GM12878 (cell line): ENCODE results near the gene MVB12B. TPM values are rescaled to one million over a fixed set of nuclear protein-coding genes. Genes with fewer than 3 reads are reported as not detected.

ENCODE experiments used
- ATAC-seq: fragments of 200-7000 bp; cut with Tn5 transposase; 3 replicates; pipeline ENCODE4 v1.9.1; 2020; ENCODE audit warnings: mild to moderate bottlenecking, moderate library complexity
- BruUV-seq: library from RNA; stranded (reverse); fragments of 400-500 nt; replicated peaks from 2 replicates; lab custom pipeline; 2021; lab: Mats Ljungman, UMichigan
- CTCF ChIA-PET: fragments of 300-600 bp; sonication (Branson Sonifier 250); formaldehyde crosslinking; extraction: SDS; loops from one replicate; lab custom pipeline; 2021; ENCODE audit warnings: inconsistent platforms; lab: Yijun Ruan, JAX
- POLR2A ChIA-PET: fragments of 350-600 bp; formaldehyde crosslinking; extraction: SDS; loops from one replicate; lab custom pipeline; 2021; ENCODE audit warnings: inconsistent platforms; lab: Charles Lee
- RAD21 ChIA-PET: fragments of 300-600 bp; sonication (Branson Sonifier 250); formaldehyde crosslinking; loops from one replicate; lab custom pipeline; 2023; ENCODE audit warnings: antibody characterized with exemption; ENCODE audit not compliant: unreplicated experiment; lab: Charles Lee
- SMC1A ChIA-PET: fragments of 300-600 bp; sonication (Branson Sonifier 250); formaldehyde crosslinking; loops from one replicate; lab custom pipeline; 2023; ENCODE audit not compliant: unreplicated experiment, uncharacterized antibody; lab: Charles Lee
- DNase-seq: peaks from one replicate; pipeline ENCODE4 v3.0.0-alpha.2; 2011; ENCODE audit warnings: low read depth, low spot score
- FAIRE-seq: peaks from 3 replicates; lab custom pipeline; 2011; peaks lifted over from hg19 to GRCh38; lab: Jason Lieb, UNC
- H2AFZ ChIP-seq: 2 replicates; pipeline ENCODE4 v1.6.0; 2011; ENCODE audit warnings: low read depth, low read length, control low read depth; ENCODE audit not compliant: control insufficient read depth
- H3K27ac ChIP-seq: 2 replicates; pipeline ENCODE4 v1.5.1; 2011; ENCODE audit warnings: control low read depth; ENCODE audit not compliant: control insufficient read depth, insufficient read depth
- H3K27me3 ChIP-seq, 2 experiments: replicated peaks in 1 of 2; 2 replicates each; pipeline versions ENCODE4 v1.6.0 to v1.6.1; 2011; ENCODE audit warnings: low read length in 1 of 2; ENCODE audit not compliant: control insufficient read depth in 2 of 2, insufficient read depth in 2 of 2
- H3K36me3 ChIP-seq, 2 experiments: 2 replicates each; pipeline ENCODE4 v1.5.1; 2011; ENCODE audit warnings: low read length in 1 of 2; ENCODE audit not compliant: control insufficient read depth in 2 of 2, insufficient read depth in 2 of 2
- H3K4me1 ChIP-seq: 2 replicates; pipeline ENCODE4 v1.6.1; 2011; ENCODE audit warnings: mild to moderate bottlenecking, low read length, moderate library complexity, mixed read lengths; ENCODE audit not compliant: control insufficient read depth, insufficient read depth
- H3K4me2 ChIP-seq: 2 replicates; pipeline ENCODE4 v1.6.0; 2011; ENCODE audit warnings: control low read depth; ENCODE audit not compliant: control insufficient read depth, insufficient read depth
- H3K4me3 ChIP-seq: fragments of 200-600 bp; sonication (generic); 2 replicates; pipeline ENCODE4 v1.5.1; 2016
- H3K79me2 ChIP-seq: 2 replicates; pipeline ENCODE4 v1.6.0; 2011; ENCODE audit warnings: low read length; ENCODE audit not compliant: control insufficient read depth, insufficient read depth
- H3K9ac ChIP-seq: 2 replicates; pipeline ENCODE4 v1.8.0; 2011; ENCODE audit warnings: low read length, control low read depth, mixed read lengths; ENCODE audit not compliant: control insufficient read depth, insufficient read depth
- H3K9me3 ChIP-seq: replicated peaks from 3 replicates; pipeline ENCODE4 v1.5.1; 2011; ENCODE audit warnings: mild to moderate bottlenecking, low read length; ENCODE audit not compliant: control insufficient read depth, insufficient read depth
- H4K20me1 ChIP-seq: 2 replicates; pipeline ENCODE4 v1.6.0; 2011; ENCODE audit not compliant: control insufficient read depth, insufficient read depth
- ESRRA ChIP-seq: IDR thresholded peaks from 2 replicates; pipeline ENCODE4 v1.6.1; 2012; ENCODE audit warnings: mild to moderate bottlenecking, low read length, improper control_type of control experiment
- HCFC1 ChIP-seq: fragments of 150-350 bp; IDR thresholded peaks from 2 replicates; pipeline ENCODE4 v1.6.1; 2014; ENCODE audit warnings: low read length
- HDAC6 ChIP-seq: fragments of 200-600 bp; sonication (generic); IDR thresholded peaks from one replicate; pipeline ENCODE4 v1.8.0; 2017; ENCODE audit warnings: antibody characterized with exemption; ENCODE audit not compliant: unreplicated experiment
- MTA2 ChIP-seq: fragments of 450-650 bp; IDR thresholded peaks from 2 replicates; pipeline ENCODE4 v1.6.1; 2016; ENCODE audit warnings: low read depth, mild to moderate bottlenecking, moderate library complexity
- NR2C1 ChIP-seq: fragments of 450-650 bp; IDR thresholded peaks from 2 replicates; pipeline ENCODE4 v1.6.1; 2017; ENCODE audit warnings: antibody characterized with exemption, mild to moderate bottlenecking, moderate library complexity
- POU2F2 ChIP-seq: IDR thresholded peaks from 3 replicates; pipeline ENCODE4 v1.6.1; 2011; ENCODE audit warnings: low read depth, mild to moderate bottlenecking, low read length, borderline replicate concordance
- RELA ChIP-seq: fragments of 450-650 bp; IDR thresholded peaks from 2 replicates; pipeline ENCODE4 v1.8.0; 2014; ENCODE audit warnings: borderline replicate concordance; ENCODE audit not compliant: partially characterized antibody
- RFX5 ChIP-seq: IDR thresholded peaks from 2 replicates; pipeline ENCODE4 v1.6.1; 2011; ENCODE audit warnings: low read depth, low read length, improper control_type of control experiment
- SMC3 ChIP-seq: IDR thresholded peaks from 2 replicates; pipeline ENCODE4 v1.6.1; 2011; ENCODE audit warnings: low read length, improper control_type of control experiment, borderline replicate concordance
- ZZZ3 ChIP-seq: IDR thresholded peaks from 2 replicates; pipeline ENCODE4 v1.6.1; 2011; ENCODE audit warnings: low read depth; ENCODE audit not compliant: control insufficient read depth, insufficient read length
- WGBS: methylation state at CpG from one replicate; pipeline ENCODE4 v1.1.6; 2016; ENCODE audit warnings: low lambda C conversion rate; ENCODE audit not compliant: insufficient replicate concordance, insufficient coverage; ENCODE audit errors: missing lambda C conversion rate; 5-methylcytosine and 5-hydroxymethylcytosine counted together
- in situ Hi-C: fragments of 300-500 bp; cut with MboI; formaldehyde crosslinking; loops from 9 replicates; pipeline ENCODE4 v1.14.3; 2018; ENCODE audit warnings: mixed read lengths
- intact Hi-C: fragments of 100-400 bp; cut with micrococcal nuclease; formaldehyde crosslinking; loops from one replicate; pipeline ENCODE4 v1.14.2; 2022; ENCODE audit not compliant: unreplicated experiment
- polyA plus RNA-seq, 11 experiments: library from polyadenylated mRNA; depleted of rRNA in 4 of 11; unstranded in 6 of 11; stranded (reverse) in 5 of 11; fragments of >200 nt; fragmentation: Nextera tagmentation in 4 of 11; fragmentation: Illumina TruSeq in 1 of 11; extraction: Ambion mirVana in 4 of 11; extraction: Trizol in 1 of 11; gene quantifications; 1 replicate in 1 of 11; 2 replicates in 10 of 11; pipeline versions ENCODE4 v1.2.1 to v1.2.3, GENCODE V29; 2011 to 2016; ENCODE audit warnings: inconsistent platforms in 2 of 11, missing spikeins in 2 of 11, low read depth in 1 of 11
- total RNA-seq, 4 experiments: library from RNA; depleted of rRNA in 3 of 4; stranded (reverse); fragments of >200 nt in 3 of 4; fragmentation: Illumina TruSeq in 1 of 4; extraction: Trizol in 1 of 4; gene quantifications; 2 replicates each; pipeline versions ENCODE4 v1.2.1 to v1.2.3, GENCODE V29; 2013 to 2021
- TF ChIP-seq, protein P1 (sequence below): fragments of 450-650 bp; formaldehyde crosslinking; IDR thresholded peaks from 2 replicates; pipeline ENCODE4 v1.5.0; 2022; ENCODE audit warnings: mild to moderate bottlenecking, missing genetic modification characterization
- TF ChIP-seq, protein P2 (sequence below): IDR thresholded peaks from 2 replicates; pipeline ENCODE4 v1.6.1; 2012; ENCODE audit warnings: mild to moderate bottlenecking, low read depth, low read length
- TF ChIP-seq, protein P3 (sequence below): fragments of 450-650 bp; IDR thresholded peaks from 2 replicates; pipeline ENCODE4 v1.6.1; 2016; ENCODE audit warnings: mild to moderate bottlenecking

The MVB12B gene
- total and polyA plus RNA-seq, 10 of the 15 experiments (the other 5 are each of a cell fraction or from before 2014, with no cell fraction given) = 0.08 TPM; not detected in 9

DNA sequence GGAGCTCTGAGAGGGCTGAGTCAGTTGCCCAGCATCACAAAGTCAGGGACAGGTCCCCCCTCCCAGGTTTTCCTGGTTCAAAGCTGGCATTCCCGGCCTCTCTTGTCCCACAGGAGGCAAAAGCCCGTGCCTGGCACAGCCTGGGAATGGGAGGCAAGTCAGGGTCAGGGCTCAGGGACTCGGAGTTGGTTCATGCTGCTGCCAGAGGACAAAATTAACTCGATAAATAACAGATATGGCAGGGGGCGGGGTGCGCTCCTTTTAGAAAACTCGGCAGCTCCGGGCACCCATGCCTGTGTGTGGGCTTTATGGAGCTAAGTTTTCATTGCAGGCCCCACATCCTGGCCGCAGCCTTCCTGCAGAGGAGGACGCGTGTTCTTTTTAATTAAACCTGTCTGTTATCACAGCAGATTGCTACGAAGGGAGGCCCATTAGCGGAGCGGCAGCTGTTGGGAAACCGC, 224.3 kb downstream of the MVB12B start:
- FAIRE-seq (no peak), ATAC-seq (no peak), DNase-seq (no peak)
- POLR2A ChIA-PET = no interaction called here
- intact Hi-C loops = no loop called here
- Histone ChIP-seq H2AFZ (no peak overlapping the region), H3K9ac (no peak overlapping the region), H3K36me3 (no peaks in the 10 kb centered on the region), H3K27ac (no peak overlapping the region), H3K4me3 (no peak overlapping the region), H3K4me2 (no peak overlapping the region), H3K9me3 (no peaks in the 10 kb centered on the region; the same call in 2 of the 3 replicates), H4K20me1 (no peaks in the 10 kb centered on the region), H3K79me2 (no peaks in the 10 kb centered on the region), H3K4me1 (no peaks in the 10 kb centered on the region), H3K27me3 (no peaks in the 10 kb centered on the region)
- 63% methylated on average over 15 of the region's 15 CpGs for WGBS
- RAD21 ChIA-PET = no interaction called here
- no TSS peak for BruUV-seq
- in situ Hi-C loops = no loop called here
- CTCF ChIA-PET = interaction anchor here (0.6 to 1.4 kb wide), 4 partner anchors 38 to 97 kb away, joined by 3 read pairs; no protein-coding TSS in a partner anchor
- SMC1A ChIA-PET = no interaction called here
- TF ChIP-seq HCFC1 = no peak
- TF ChIP-seq SMC3 = no peak
- TF ChIP-seq RELA = no peak
- TF ChIP-seq, protein P1, sequence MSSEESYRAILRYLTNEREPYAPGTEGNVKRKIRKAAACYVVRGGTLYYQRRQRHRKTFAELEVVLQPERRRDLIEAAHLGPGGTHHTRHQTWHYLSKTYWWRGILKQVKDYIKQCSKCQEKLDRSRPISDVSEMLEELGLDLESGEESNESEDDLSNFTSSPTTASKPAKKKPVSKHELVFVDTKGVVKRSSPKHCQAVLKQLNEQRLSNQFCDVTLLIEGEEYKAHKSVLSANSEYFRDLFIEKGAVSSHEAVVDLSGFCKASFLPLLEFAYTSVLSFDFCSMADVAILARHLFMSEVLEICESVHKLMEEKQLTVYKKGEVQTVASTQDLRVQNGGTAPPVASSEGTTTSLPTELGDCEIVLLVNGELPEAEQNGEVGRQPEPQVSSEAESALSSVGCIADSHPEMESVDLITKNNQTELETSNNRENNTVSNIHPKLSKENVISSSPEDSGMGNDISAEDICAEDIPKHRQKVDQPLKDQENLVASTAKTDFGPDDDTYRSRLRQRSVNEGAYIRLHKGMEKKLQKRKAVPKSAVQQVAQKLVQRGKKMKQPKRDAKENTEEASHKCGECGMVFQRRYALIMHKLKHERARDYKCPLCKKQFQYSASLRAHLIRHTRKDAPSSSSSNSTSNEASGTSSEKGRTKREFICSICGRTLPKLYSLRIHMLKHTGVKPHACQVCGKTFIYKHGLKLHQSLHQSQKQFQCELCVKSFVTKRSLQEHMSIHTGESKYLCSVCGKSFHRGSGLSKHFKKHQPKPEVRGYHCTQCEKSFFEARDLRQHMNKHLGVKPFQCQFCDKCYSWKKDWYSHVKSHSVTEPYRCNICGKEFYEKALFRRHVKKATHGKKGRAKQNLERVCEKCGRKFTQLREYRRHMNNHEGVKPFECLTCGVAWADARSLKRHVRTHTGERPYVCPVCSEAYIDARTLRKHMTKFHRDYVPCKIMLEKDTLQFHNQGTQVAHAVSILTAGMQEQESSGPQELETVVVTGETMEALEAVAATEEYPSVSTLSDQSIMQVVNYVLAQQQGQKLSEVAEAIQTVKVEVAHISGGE (CRISPR knock-in tag) = no peak
- TF ChIP-seq, protein P2, sequence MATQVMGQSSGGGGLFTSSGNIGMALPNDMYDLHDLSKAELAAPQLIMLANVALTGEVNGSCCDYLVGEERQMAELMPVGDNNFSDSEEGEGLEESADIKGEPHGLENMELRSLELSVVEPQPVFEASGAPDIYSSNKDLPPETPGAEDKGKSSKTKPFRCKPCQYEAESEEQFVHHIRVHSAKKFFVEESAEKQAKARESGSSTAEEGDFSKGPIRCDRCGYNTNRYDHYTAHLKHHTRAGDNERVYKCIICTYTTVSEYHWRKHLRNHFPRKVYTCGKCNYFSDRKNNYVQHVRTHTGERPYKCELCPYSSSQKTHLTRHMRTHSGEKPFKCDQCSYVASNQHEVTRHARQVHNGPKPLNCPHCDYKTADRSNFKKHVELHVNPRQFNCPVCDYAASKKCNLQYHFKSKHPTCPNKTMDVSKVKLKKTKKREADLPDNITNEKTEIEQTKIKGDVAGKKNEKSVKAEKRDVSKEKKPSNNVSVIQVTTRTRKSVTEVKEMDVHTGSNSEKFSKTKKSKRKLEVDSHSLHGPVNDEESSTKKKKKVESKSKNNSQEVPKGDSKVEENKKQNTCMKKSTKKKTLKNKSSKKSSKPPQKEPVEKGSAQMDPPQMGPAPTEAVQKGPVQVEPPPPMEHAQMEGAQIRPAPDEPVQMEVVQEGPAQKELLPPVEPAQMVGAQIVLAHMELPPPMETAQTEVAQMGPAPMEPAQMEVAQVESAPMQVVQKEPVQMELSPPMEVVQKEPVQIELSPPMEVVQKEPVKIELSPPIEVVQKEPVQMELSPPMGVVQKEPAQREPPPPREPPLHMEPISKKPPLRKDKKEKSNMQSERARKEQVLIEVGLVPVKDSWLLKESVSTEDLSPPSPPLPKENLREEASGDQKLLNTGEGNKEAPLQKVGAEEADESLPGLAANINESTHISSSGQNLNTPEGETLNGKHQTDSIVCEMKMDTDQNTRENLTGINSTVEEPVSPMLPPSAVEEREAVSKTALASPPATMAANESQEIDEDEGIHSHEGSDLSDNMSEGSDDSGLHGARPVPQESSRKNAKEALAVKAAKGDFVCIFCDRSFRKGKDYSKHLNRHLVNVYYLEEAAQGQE = no peak
- TF ChIP-seq ESRRA = no peak
- no peak for TF ChIP-seq RFX5
- TF ChIP-seq NR2C1 = no peak
- no peak for TF ChIP-seq ZZZ3
- TF ChIP-seq HDAC6 = no peak
- TF ChIP-seq POU2F2 = no peak
- TF ChIP-seq MTA2 = no peak
- TF ChIP-seq, protein P3, sequence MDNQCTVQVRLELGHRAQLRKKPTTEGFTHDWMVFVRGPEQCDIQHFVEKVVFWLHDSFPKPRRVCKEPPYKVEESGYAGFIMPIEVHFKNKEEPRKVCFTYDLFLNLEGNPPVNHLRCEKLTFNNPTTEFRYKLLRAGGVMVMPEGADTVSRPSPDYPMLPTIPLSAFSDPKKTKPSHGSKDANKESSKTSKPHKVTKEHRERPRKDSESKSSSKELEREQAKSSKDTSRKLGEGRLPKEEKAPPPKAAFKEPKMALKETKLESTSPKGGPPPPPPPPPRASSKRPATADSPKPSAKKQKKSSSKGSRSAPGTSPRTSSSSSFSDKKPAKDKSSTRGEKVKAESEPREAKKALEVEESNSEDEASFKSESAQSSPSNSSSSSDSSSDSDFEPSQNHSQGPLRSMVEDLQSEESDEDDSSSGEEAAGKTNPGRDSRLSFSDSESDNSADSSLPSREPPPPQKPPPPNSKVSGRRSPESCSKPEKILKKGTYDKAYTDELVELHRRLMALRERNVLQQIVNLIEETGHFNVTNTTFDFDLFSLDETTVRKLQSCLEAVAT = no peak
